CD4-positive, alpha-beta T cell (primary cell): ENCODE data around the gene NOL12. TPM values are rescaled to one million over a fixed set of nuclear protein-coding genes. Genes with fewer than 3 reads are reported as not detected.
A peak's percentile ranks its signal among the peaks of the same experiment; 100 is the strongest.

Source experiments
- ATAC-seq: fragments of 200-7000 bp; cut with Tn5 transposase; one replicate; pipeline ENCODE4 v1.10.0; 2022; ENCODE audit warnings: mild to moderate bottlenecking; ENCODE audit not compliant: poor library complexity
- CTCF ChIA-PET: fragments of 350-600 bp; sonication (Branson Sonifier 250); formaldehyde crosslinking; loops from one replicate; lab custom pipeline; 2021; ENCODE audit warnings: antibody characterized with exemption, inconsistent platforms; lab: Charles Lee
- POLR2A ChIA-PET: fragments of 350-600 bp; sonication (Branson Sonifier 250); formaldehyde crosslinking; loops from one replicate; lab custom pipeline; 2021; ENCODE audit warnings: antibody characterized with exemption, inconsistent platforms; lab: Charles Lee
- DNase-seq, 14 experiments: peaks; one replicate each; pipeline ENCODE4 v3.0.0-alpha.2; 2013 to 2020; ENCODE audit warnings: mixed read lengths in 2 of 14
- H3K27ac ChIP-seq, 2 donors: one replicate each; pipeline versions ENCODE4 v1.5.1 to v1.7.0; 2013; ENCODE audit warnings: low read length in 2 of 2, low read depth in 1 of 2, mild to moderate bottlenecking in 1 of 2
- H3K27me3 ChIP-seq, 2 experiments: 1 replicate in 1 of 2; 2 replicates in 1 of 2; pipeline versions ENCODE4 v1.6.1 to v1.7.0; 2013; ENCODE audit warnings: low read length in 2 of 2, control low read depth in 1 of 2, mild to moderate bottlenecking in 1 of 2, moderate library complexity in 1 of 2; ENCODE audit not compliant: insufficient read depth in 2 of 2, control insufficient read depth in 1 of 2
- H3K36me3 ChIP-seq: one replicate; pipeline ENCODE4 v1.6.1; 2013; ENCODE audit warnings: low read length, control low read depth; ENCODE audit not compliant: insufficient read depth
- H3K4me1 ChIP-seq: one replicate; pipeline ENCODE4 v1.6.1; 2013; ENCODE audit warnings: low read length, control low read depth; ENCODE audit not compliant: insufficient read depth
- H3K4me3 ChIP-seq: one replicate; pipeline ENCODE4 v1.5.1; 2013; ENCODE audit warnings: mild to moderate bottlenecking, low read length, moderate library complexity
- H3K9me3 ChIP-seq, 2 experiments: 1 replicate in 1 of 2; 2 replicates in 1 of 2; pipeline versions ENCODE4 v1.6.1 to v1.7.0; 2013; ENCODE audit warnings: low read length in 2 of 2, mild to moderate bottlenecking in 2 of 2, control low read depth in 1 of 2, moderate library complexity in 1 of 2; ENCODE audit not compliant: control insufficient read depth in 1 of 2, insufficient read depth in 1 of 2
- H3K27ac Mint-ChIP-seq: one replicate; pipeline ENCODE4 v1.8.0; 2020; ENCODE audit warnings: mixed read lengths
- H3K27me3 Mint-ChIP-seq: one replicate; pipeline ENCODE4 v1.8.0; 2021; ENCODE audit warnings: mixed read lengths
- H3K36me3 Mint-ChIP-seq: one replicate; pipeline ENCODE4 v1.8.0; 2021; ENCODE audit warnings: low read depth, mixed read lengths
- H3K4me1 Mint-ChIP-seq: one replicate; pipeline ENCODE4 v1.8.0; 2021; ENCODE audit warnings: low read depth, mixed read lengths
- H3K4me3 Mint-ChIP-seq: one replicate; pipeline ENCODE4 v1.8.0; 2020; ENCODE audit warnings: mild to moderate bottlenecking, mixed read lengths
- H3K9me3 Mint-ChIP-seq: one replicate; pipeline ENCODE4 v1.8.0; 2020; ENCODE audit warnings: mixed read lengths
- CTCF ChIP-seq: fragments of 200-600 bp; IDR thresholded peaks from one replicate; pipeline ENCODE4 v1.8.0; 2022; ENCODE audit warnings: antibody characterized with exemption, mild to moderate bottlenecking
- intact Hi-C, 2 experiments: fragments of 100-400 bp; cut with DNase I in 1 of 2; cut with micrococcal nuclease in 1 of 2; formaldehyde crosslinking; loops; one replicate each; pipeline versions ENCODE4 v1.15.1 to v1.9.0; 2023 to 2025; cut with DNase I, micrococcal nuclease
- total RNA-seq, 174 experiments: library from RNA in 2 of 174; stranded (reverse) in 2 of 174; gene quantifications; one replicate each; pipeline ENCODE4 v1.2.3 and lab custom pipeline; 2021 to 2026

Gene NOL12
- total RNA-seq, 2 experiments from 2014 or later, result 24.3 to 26.2 TPM

GRCh38 chr22:37669586-37669985, 16.6 kb upstream of the NOL12 start:
- TF ChIP-seq CTCF, result no peak
- Histone ChIP-seq H3K27me3 (no peaks in the 10 kb centered on the region), H3K4me1 (peaks cover 38% of the 10 kb centered on the region), H3K4me3 (no peak overlapping the region), H3K27ac (no peak overlapping the region), H3K9me3 (no peaks in the 10 kb centered on the region), H3K36me3 (peaks cover 15% of the 10 kb centered on the region)
- ChIA-PET POLR2A (interaction anchor here (0.6 to 10.5 kb wide), 3 partner anchors 8 to 27 kb away, joined by 3 to 256 read pairs (median 5); partner anchors contain the start of gene PDXP), CTCF (interaction anchor here (1.7 kb wide), 1 partner anchor 9 kb away, joined by 4 read pairs; no protein-coding TSS in a partner anchor)
- Mint-ChIP-seq H3K4me3 (no peak overlapping the region), H3K9me3 (no peaks in the 10 kb centered on the region), H3K27ac (peak overlapping the region; percentile 74), H3K27me3 (no peaks in the 10 kb centered on the region), H3K4me1 (peaks cover 39% of the 10 kb centered on the region), H3K36me3 (peaks cover 8% of the 10 kb centered on the region)
- intact Hi-C loops, result no loop called here
- ATAC-seq (no peak), DNase-seq (no peak)

GRCh38 chr22:37672206-37672919, 13.8 kb upstream of the NOL12 start:
- no peak for TF ChIP-seq CTCF
- Mint-ChIP-seq H3K9me3 (no peaks in the 10 kb centered on the region), H3K36me3 (peaks cover 8% of the 10 kb centered on the region), H3K4me1 (peaks cover 53% of the 10 kb centered on the region), H3K27ac (peak overlapping the region; percentile 96), H3K27me3 (no peaks in the 10 kb centered on the region), H3K4me3 (peak overlapping the region; percentile 75)
- no peak overlapping the region for H3K4me3 ChIP-seq
- peak overlapping the region; percentile 30 to 35 for H3K27ac ChIP-seq
- ChIA-PET CTCF (interaction anchor here (0.9 to 2.4 kb wide), 5 partner anchors 11 to 30 kb away, joined by 3 to 13 read pairs (median 5); partner anchors contain the start of gene PDXP), POLR2A (interaction anchor here (0.8 to 10.5 kb wide), 10 partner anchors 9 to 64 kb away, joined by 3 to 256 read pairs (median 8); partner anchors contain the start of genes GGA1, PDXP and SH3BP1)
- intact Hi-C loops, result no loop called here
- H3K36me3 ChIP-seq, result no peaks in the 10 kb centered on the region
- no peak for ATAC-seq
- peak in 6 of 14 experiments; percentile 15 to 67 (median 47) for DNase-seq
- peaks cover 60% of the 10 kb centered on the region for H3K4me1 ChIP-seq
- H3K9me3 ChIP-seq, result no peaks in the 10 kb centered on the region
- H3K27me3 ChIP-seq, result no peaks in the 10 kb centered on the region

- Histone ChIP-seq H3K27ac (peak overlapping the region in 1 of 2 donors; percentile 30), H3K36me3 (no peaks in the 10 kb centered on the region), H3K27me3 (no peaks in the 10 kb centered on the region), H3K9me3 (no peaks in the 10 kb centered on the region), H3K4me1 (peaks cover 66% of the 10 kb centered on the region), H3K4me3 (no peak overlapping the region)
- CTCF ChIA-PET, result interaction anchor here (1.0 to 1.9 kb wide), 3 partner anchors 11 to 31 kb away, joined by 3 to 7 read pairs (median 5); no protein-coding TSS in a partner anchor
- peak overlapping the region; percentile 75 for H3K4me3 Mint-ChIP-seq
- no peak for TF ChIP-seq CTCF
- H3K36me3 Mint-ChIP-seq, result peaks cover 9% of the 10 kb centered on the region
- intact Hi-C loops, result no loop called here
- POLR2A ChIA-PET, result interaction anchor here (1.8 to 10.5 kb wide), 5 partner anchors 8 to 65 kb away, joined by 8 to 256 read pairs (median 17); partner anchors contain the start of genes GGA1, PDXP and SH3BP1
- H3K27me3 Mint-ChIP-seq, result no peaks in the 10 kb centered on the region
- no peaks in the 10 kb centered on the region for H3K9me3 Mint-ChIP-seq
- H3K4me1 Mint-ChIP-seq, result peaks cover 56% of the 10 kb centered on the region
- no peak for DNase-seq
- H3K27ac Mint-ChIP-seq, result peak overlapping the region; percentile 96
- ATAC-seq, result no peak
Measured at GRCh38 chr22:37672920-37673455, 13.2 kb upstream of the NOL12 start.
